GM18873 (cell line): Measurements from ENCODE around the gene SH3BGRL2.
"Not testable (repeated sequence)": the region's sequence is repeated elsewhere in the genome, so short reads cannot be mapped to it uniquely, and the experiment has no call there.

ENCODE experiments used
- ATAC-seq: cut with Tn5 transposase; IDR thresholded peaks from one replicate; pipeline ENCODE4 v1.9.1; 2021; ENCODE audit warnings: mild to moderate bottlenecking, moderate library complexity, moderate number of reproducible peaks; ENCODE audit not compliant: unreplicated experiment, low FRiP score

The SH3BGRL2 gene

GRCh38 chr6:79613912-79614311, 17.2 kb upstream of the SH3BGRL2 start:
- no peak for ATAC-seq

- no peak for ATAC-seq
Measured at GRCh38 chr6:79614326-79615305, 16.5 kb upstream of the SH3BGRL2 start.

GRCh38 chr6:79617518-79617941, 13.6 kb upstream of the SH3BGRL2 start:
- ATAC-seq = no peak

- ATAC-seq = not testable (repeated sequence)
Measured at GRCh38 chr6:79618425-79618824, 12.7 kb upstream of the SH3BGRL2 start.

GRCh38 chr6:79621579-79621978, 9.6 kb upstream of the SH3BGRL2 start:
- ATAC-seq = no peak

GRCh38 chr6:79622364-79622763, 8.8 kb upstream of the SH3BGRL2 start:
- ATAC-seq = no peak

- ATAC-seq = no peak
Measured at GRCh38 chr6:79623106-79623505, 8.0 kb upstream of the SH3BGRL2 start.

GRCh38 chr6:79625746-79626145, 5.4 kb upstream of the SH3BGRL2 start:
- no peak for ATAC-seq

GRCh38 chr6:79626811-79627210, 4.3 kb upstream of the SH3BGRL2 start:
- no peak for ATAC-seq

GRCh38 chr6:79627422-79627821, 3.7 kb upstream of the SH3BGRL2 start:
- ATAC-seq = no peak

- ATAC-seq = no peak
Measured at GRCh38 chr6:79628466-79629288, 2.5 kb upstream of the SH3BGRL2 start.

- ATAC-seq = no peak
Measured at GRCh38 chr6:79630380-79630882, 698 bp upstream of the SH3BGRL2 start.

- no peak for ATAC-seq
Measured at GRCh38 chr6:79631693-79632172, 604 bp downstream of the SH3BGRL2 start.

- no peak for ATAC-seq
Measured at GRCh38 chr6:79632580-79632979, 1.5 kb downstream of the SH3BGRL2 start.

GRCh38 chr6:79634491-79635231, 3.5 kb downstream of the SH3BGRL2 start:
- no peak for ATAC-seq

GRCh38 chr6:79635232-79635543, 4.1 kb downstream of the SH3BGRL2 start:
- no peak for ATAC-seq

- no peak for ATAC-seq
Measured at GRCh38 chr6:79636673-79637072, 5.5 kb downstream of the SH3BGRL2 start.

- ATAC-seq = no peak
Measured at GRCh38 chr6:79640146-79641111, 9.3 kb downstream of the SH3BGRL2 start.

- no peak for ATAC-seq
Measured at GRCh38 chr6:79646006-79646405, 14.9 kb downstream of the SH3BGRL2 start.
